ENCODE results near the gene ASB18.

The ASB18 gene

DNA sequence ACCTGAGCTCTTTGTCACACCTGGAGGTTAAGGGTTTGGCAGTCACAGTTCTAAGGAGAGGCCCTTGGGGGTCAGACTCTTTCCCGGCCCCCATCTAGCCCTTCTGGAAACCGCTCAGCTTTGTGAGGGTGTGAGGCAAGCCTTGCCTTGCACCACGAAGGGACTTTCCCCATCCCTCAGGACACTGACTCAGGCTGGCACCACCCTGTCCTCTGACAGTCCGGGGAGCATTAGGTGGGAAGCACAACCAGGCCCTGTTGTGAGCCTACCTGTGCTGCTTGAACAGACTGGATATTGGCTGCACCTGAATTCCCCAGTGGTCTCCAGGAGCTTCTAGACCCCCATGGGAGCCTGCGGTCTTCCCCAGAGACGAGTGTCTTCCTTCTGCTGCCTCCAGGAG is 49.0 kb downstream of the ASB18 start:
- TF ChIP-seq EZH2phosphoT487 (IDR thresholded peaks at IDR 0.05; ENCODE audit: borderline replicate concordance) (no peak), CTCF (conservative IDR thresholded peaks at IDR 0.05; ENCODE audit: low read length) (no peak)
- Histone ChIP-seq H3K4me1 (ENCODE audit: insufficient read depth, low read length, poor library complexity, severe bottlenecking) (no peaks in the 10 kb centered on the region), H3K4me2 (ENCODE audit: low read depth, low read length, poor library complexity, severe bottlenecking) (no peak overlapping the region), H4K20me1 (ENCODE audit: insufficient read depth, low read length, poor library complexity, severe bottlenecking) (no peaks in the 10 kb centered on the region), H3K36me3 (ENCODE audit: insufficient read depth, low read length) (no peaks in the 10 kb centered on the region), H3K4me3 (ENCODE audit: low read length, poor library complexity, severe bottlenecking) (no peak overlapping the region), H3K9me3 (ENCODE audit: insufficient read depth, low read depth, low read length) (no peaks in the 10 kb centered on the region; the same call in 1 of the 2 replicates), H3K79me2 (ENCODE audit: insufficient read depth, low read length) (no peaks in the 10 kb centered on the region), H3K9me2 (replicated peaks; ENCODE audit: low read depth, low read length) (no peaks in the 10 kb centered on the region), H3K9ac (ENCODE audit: low read depth, low read length, poor library complexity, severe bottlenecking) (no peak overlapping the region), H3F3A (ENCODE audit: low read depth) (no peaks in the 10 kb centered on the region), H3K27me3 (ENCODE audit: insufficient read depth, low read length, poor library complexity, severe bottlenecking) (no peaks in the 10 kb centered on the region), H2AFZ (ENCODE audit: low read length) (no peak overlapping the region)

GRCh38 chr2:236214376-236214995 is 49.7 kb downstream of the ASB18 start:
- H4K20me1 ChIP-seq (ENCODE audit: insufficient read depth, low read length, poor library complexity, severe bottlenecking) = no peaks in the 10 kb centered on the region
- no peak overlapping the region for H2AFZ ChIP-seq (ENCODE audit: low read length)
- H3K9me2 ChIP-seq (replicated peaks; ENCODE audit: low read depth, low read length) = no peaks in the 10 kb centered on the region
- H3K4me3 ChIP-seq (ENCODE audit: low read length, poor library complexity, severe bottlenecking) = no peak overlapping the region
- no peak overlapping the region for H3K4me2 ChIP-seq (ENCODE audit: low read depth, low read length, poor library complexity, severe bottlenecking)
- no peaks in the 10 kb centered on the region for H3K79me2 ChIP-seq (ENCODE audit: insufficient read depth, low read length)
- H3K9ac ChIP-seq (ENCODE audit: low read depth, low read length, poor library complexity, severe bottlenecking) = no peak overlapping the region
- H3K27me3 ChIP-seq (ENCODE audit: insufficient read depth, low read length, poor library complexity, severe bottlenecking) = no peaks in the 10 kb centered on the region
- no peaks in the 10 kb centered on the region for H3K36me3 ChIP-seq (ENCODE audit: insufficient read depth, low read length)
- no peaks in the 10 kb centered on the region for H3K4me1 ChIP-seq (ENCODE audit: insufficient read depth, low read length, poor library complexity, severe bottlenecking)
- no peaks in the 10 kb centered on the region for H3F3A ChIP-seq (ENCODE audit: low read depth)
- TF ChIP-seq EZH2phosphoT487 (IDR thresholded peaks at IDR 0.05; ENCODE audit: borderline replicate concordance) = no peak
- no peak for TF ChIP-seq CTCF (conservative IDR thresholded peaks at IDR 0.05; ENCODE audit: low read length)
- H3K9me3 ChIP-seq (ENCODE audit: insufficient read depth, low read depth, low read length) = no peaks in the 10 kb centered on the region; the same call in 1 of the 2 replicates

- Histone ChIP-seq H3K79me2 (ENCODE audit: insufficient read depth, low read length) (no peaks in the 10 kb centered on the region), H3K9me3 (ENCODE audit: insufficient read depth, low read depth, low read length) (no peaks in the 10 kb centered on the region; the same call in 1 of the 2 replicates), H3K4me3 (ENCODE audit: low read length, poor library complexity, severe bottlenecking) (no peak overlapping the region), H3K9me2 (replicated peaks; ENCODE audit: low read depth, low read length) (no peaks in the 10 kb centered on the region), H4K20me1 (ENCODE audit: insufficient read depth, low read length, poor library complexity, severe bottlenecking) (no peaks in the 10 kb centered on the region), H3F3A (ENCODE audit: low read depth) (no peaks in the 10 kb centered on the region), H2AFZ (ENCODE audit: low read length) (no peak overlapping the region), H3K27me3 (ENCODE audit: insufficient read depth, low read length, poor library complexity, severe bottlenecking) (no peaks in the 10 kb centered on the region), H3K4me2 (ENCODE audit: low read depth, low read length, poor library complexity, severe bottlenecking) (no peak overlapping the region), H3K9ac (ENCODE audit: low read depth, low read length, poor library complexity, severe bottlenecking) (no peak overlapping the region), H3K36me3 (ENCODE audit: insufficient read depth, low read length) (no peaks in the 10 kb centered on the region), H3K4me1 (ENCODE audit: insufficient read depth, low read length, poor library complexity, severe bottlenecking) (no peaks in the 10 kb centered on the region)
- TF ChIP-seq EZH2phosphoT487 (IDR thresholded peaks at IDR 0.05; ENCODE audit: borderline replicate concordance) = no peak
- TF ChIP-seq CTCF (conservative IDR thresholded peaks at IDR 0.05; ENCODE audit: low read length) = no peak
Measured at GRCh38 chr2:236211296-236211695, 52.9 kb downstream of the ASB18 start.

Data from Loucy (cell line).